SK-N-MC (cell line): ENCODE results near the gene ABCC1.

Source experiments
- EZH2 ChIP-seq: fragments of 200-600 bp; sonication (generic); IDR thresholded peaks from one replicate; pipeline ENCODE4 v1.6.1; 2017; ENCODE audit warnings: antibody characterized with exemption
- POLR2AphosphoS5 ChIP-seq: IDR thresholded peaks from 2 replicates; pipeline ENCODE4 v1.6.1; 2012; ENCODE audit warnings: mild to moderate bottlenecking, low read depth, low read length, borderline replicate concordance

- TF ChIP-seq POLR2AphosphoS5 (no peak), EZH2 (no peak)
These were observed 41.4 kb upstream of the ABCC1 start for GRCh38 chr16:15907863-15908478.
